ENCODE results near the gene GSG1L.

Gene GSG1L

GRCh38 chr16:27925612-27926011, 137.9 kb downstream of the GSG1L start:
- Histone ChIP-seq H3K27me3 (ENCODE audit: insufficient read depth, low read depth) (no peaks in the 10 kb centered on the region), H3K27ac (no peak overlapping the region), H3K4me2 (no peak overlapping the region), H4K20me1 (ENCODE audit: insufficient read depth) (no peaks in the 10 kb centered on the region), H3K9ac (no peak overlapping the region), H3K36me3 (ENCODE audit: insufficient read depth) (no peaks in the 10 kb centered on the region), H2AFZ (ENCODE audit: low read depth) (no peak overlapping the region), H3K4me3 (IDR thresholded peaks at IDR 0.05; ENCODE audit: insufficient read depth, low read depth, low read length) (no peak overlapping the region), H3K4me1 (ENCODE audit: low read depth, poor library complexity, severe bottlenecking) (no peaks in the 10 kb centered on the region), H3K79me2 (ENCODE audit: insufficient read depth, low read depth) (no peaks in the 10 kb centered on the region)
- no peak for TF ChIP-seq CTCF (conservative IDR thresholded peaks at IDR 0.05; ENCODE audit: low read depth, low read length)

DNA sequence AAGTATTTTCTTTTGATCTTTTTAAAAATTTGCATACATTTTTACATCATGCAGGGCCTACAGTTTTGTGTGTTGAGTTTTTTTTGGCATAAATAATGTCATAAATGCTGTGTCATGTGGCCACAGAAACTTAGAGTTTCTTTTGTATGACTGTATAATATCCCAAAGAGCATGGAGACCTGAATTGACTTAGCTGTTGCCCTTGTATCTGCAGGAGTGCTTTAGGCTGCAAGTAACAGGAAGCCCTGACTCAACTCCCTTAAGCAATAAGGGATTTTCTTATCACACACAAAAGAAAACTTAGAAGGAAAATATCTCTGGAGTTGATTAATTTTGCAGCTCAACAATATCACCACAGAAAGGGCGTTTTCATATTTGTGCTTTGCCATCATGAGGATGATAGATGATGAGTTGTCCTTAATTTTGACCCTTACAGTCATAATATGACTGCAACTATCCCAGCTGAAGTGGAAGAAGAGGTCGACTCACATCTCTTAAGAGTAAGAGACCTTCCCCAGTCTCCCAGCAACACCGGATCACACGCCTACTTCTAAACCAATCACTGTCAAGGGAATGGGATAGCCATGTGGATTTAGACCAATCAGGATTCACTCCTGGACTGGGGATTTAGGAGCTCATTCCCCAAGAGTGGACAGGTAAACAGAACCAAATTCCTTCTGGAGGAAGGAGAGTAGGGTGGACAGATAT, 138.9 kb downstream of the GSG1L start:
- no peak overlapping the region for H3K27ac ChIP-seq
- no peaks in the 10 kb centered on the region for H3K27me3 ChIP-seq (ENCODE audit: insufficient read depth, low read depth)
- no peak overlapping the region for H3K4me3 ChIP-seq (IDR thresholded peaks at IDR 0.05; ENCODE audit: insufficient read depth, low read depth, low read length)
- H3K9ac ChIP-seq: no peak overlapping the region
- no peak overlapping the region for H3K4me2 ChIP-seq
- H4K20me1 ChIP-seq (ENCODE audit: insufficient read depth): no peaks in the 10 kb centered on the region
- H3K36me3 ChIP-seq (ENCODE audit: insufficient read depth): no peaks in the 10 kb centered on the region
- no peaks in the 10 kb centered on the region for H3K4me1 ChIP-seq (ENCODE audit: low read depth, poor library complexity, severe bottlenecking)
- no peak overlapping the region for H2AFZ ChIP-seq (ENCODE audit: low read depth)
- no peaks in the 10 kb centered on the region for H3K79me2 ChIP-seq (ENCODE audit: insufficient read depth, low read depth)
- no peak for TF ChIP-seq CTCF (conservative IDR thresholded peaks at IDR 0.05; ENCODE audit: low read depth, low read length)

DNA sequence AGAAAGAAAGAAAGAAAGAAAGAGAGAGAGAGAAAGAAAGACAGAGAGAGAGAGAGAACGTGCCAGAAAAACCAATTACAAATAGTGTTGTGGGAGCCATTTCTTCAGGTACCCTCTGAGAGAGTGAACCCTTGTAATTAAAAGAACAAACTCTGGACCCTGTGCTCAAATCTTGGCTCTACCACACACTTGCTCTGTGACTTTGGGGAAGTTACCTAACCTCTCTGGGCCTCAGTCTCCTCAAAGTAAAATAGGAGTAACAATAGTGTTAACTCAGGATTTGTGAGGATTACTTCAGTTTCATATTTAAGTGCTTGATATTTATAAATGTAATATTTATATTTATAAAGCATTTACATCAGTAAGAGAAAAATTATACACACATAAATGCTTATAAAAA, 139.8 kb downstream of the GSG1L start:
- H3K4me2 ChIP-seq: no peak overlapping the region
- H3K4me1 ChIP-seq (ENCODE audit: low read depth, poor library complexity, severe bottlenecking): no peaks in the 10 kb centered on the region

DNA sequence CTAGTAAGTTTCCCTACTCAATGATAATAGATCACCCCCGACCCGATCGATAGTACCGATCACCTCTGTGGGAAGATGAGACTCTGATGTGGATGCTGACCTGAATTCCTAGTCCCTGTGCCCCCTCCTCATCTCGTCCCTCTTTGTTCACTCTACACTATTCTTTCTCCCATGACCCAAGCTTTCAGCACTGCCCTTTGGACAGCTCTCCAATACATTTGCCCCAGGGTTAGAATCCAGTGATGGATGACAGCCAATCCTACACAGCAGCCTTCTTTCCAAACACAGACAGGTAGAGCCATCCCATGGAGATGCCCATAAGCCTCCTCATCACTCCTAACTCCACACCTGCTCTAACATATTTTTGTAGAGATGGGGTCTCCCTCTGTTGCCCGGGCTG, 141.1 kb downstream of the GSG1L start:
- no peak overlapping the region for H3K9ac ChIP-seq
- no peaks in the 10 kb centered on the region for H3K4me1 ChIP-seq (ENCODE audit: low read depth, poor library complexity, severe bottlenecking)
- H2AFZ ChIP-seq (ENCODE audit: low read depth): no peak overlapping the region
- 0 out of 2 replicates have a peak, but pooled peaks cover 4% of the 10 kb centered on the region for H3K27me3 ChIP-seq (ENCODE audit: insufficient read depth, low read depth)
- no peak overlapping the region for H3K27ac ChIP-seq
- no peak overlapping the region for H3K4me2 ChIP-seq
- no peak overlapping the region for H3K4me3 ChIP-seq (IDR thresholded peaks at IDR 0.05; ENCODE audit: insufficient read depth, low read depth, low read length)
- H3K79me2 ChIP-seq (ENCODE audit: insufficient read depth, low read depth): no peaks in the 10 kb centered on the region
- no peak for TF ChIP-seq CTCF (conservative IDR thresholded peaks at IDR 0.05; ENCODE audit: low read depth, low read length)
- no peaks in the 10 kb centered on the region for H3K36me3 ChIP-seq (ENCODE audit: insufficient read depth)
- no peaks in the 10 kb centered on the region for H4K20me1 ChIP-seq (ENCODE audit: insufficient read depth)

More for the DNA sequence above, 139.8 kb downstream of the GSG1L start:
- Histone ChIP-seq H3K27me3 (ENCODE audit: insufficient read depth, low read depth) (no peaks in the 10 kb centered on the region), H3K79me2 (ENCODE audit: insufficient read depth, low read depth) (no peaks in the 10 kb centered on the region), H3K4me3 (IDR thresholded peaks at IDR 0.05; ENCODE audit: insufficient read depth, low read depth, low read length) (no peak overlapping the region), H3K9ac (no peak overlapping the region), H4K20me1 (ENCODE audit: insufficient read depth) (no peaks in the 10 kb centered on the region), H3K36me3 (ENCODE audit: insufficient read depth) (no peaks in the 10 kb centered on the region), H3K27ac (no peak overlapping the region), H2AFZ (ENCODE audit: low read depth) (no peak overlapping the region)
- TF ChIP-seq CTCF (conservative IDR thresholded peaks at IDR 0.05; ENCODE audit: low read depth, low read length): no peak
